GM18867 (cell line): ENCODE data around the gene DLL4.

Source experiments
- ATAC-seq: cut with Tn5 transposase; IDR thresholded peaks from one replicate; pipeline ENCODE4 v1.9.1; 2021; ENCODE audit warnings: mild to moderate bottlenecking, moderate library complexity; ENCODE audit not compliant: unreplicated experiment

The DLL4 gene

GRCh38 chr15:40985541-40986330 lies 56.6 kb downstream of the DLL4 start:
- no peak for ATAC-seq

DNA sequence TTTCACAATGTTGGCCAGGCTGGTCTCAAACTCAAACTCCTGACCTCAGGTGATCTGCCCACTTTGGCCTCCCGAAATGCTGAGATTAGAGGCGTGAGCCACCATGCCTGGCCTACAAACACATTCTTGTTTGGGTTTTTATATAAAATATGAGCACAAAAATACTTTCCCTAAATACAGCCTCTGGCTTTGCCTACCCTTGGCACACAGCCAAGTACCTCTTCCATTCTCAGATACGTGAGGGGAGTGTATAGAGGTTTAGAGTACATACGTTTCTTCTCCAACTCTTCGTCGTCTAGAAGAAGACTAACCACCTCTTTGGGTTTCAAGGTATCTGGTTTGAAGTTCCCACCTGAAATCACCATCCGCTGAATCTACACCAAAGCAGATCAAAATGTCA lies 57.7 kb downstream of the DLL4 start:
- no peak for ATAC-seq

DNA sequence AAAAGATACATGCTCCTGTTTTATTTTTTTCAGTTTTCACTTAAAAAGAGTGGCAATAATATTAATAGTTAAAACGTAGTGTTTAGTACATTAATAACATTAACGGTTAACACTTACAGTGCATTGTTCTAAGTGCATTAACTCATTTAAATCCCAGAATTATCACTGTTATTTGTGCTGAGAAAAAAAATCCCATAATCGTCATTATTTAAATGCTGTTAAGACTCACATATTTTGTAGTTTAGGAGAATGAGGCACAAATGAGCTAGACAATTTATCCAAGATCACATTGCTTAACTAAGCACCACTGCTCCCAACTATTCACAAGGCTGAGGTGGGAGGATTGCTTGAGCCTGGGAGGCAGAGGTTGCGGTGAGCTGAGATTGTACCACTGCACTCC lies 59.0 kb downstream of the DLL4 start:
- ATAC-seq, result no peak
